WTC11 (cell line): ENCODE measurements around the gene DYNC1LI2. TPM values are rescaled to one million over a fixed set of nuclear protein-coding genes. Genes with fewer than 3 reads are reported as not detected.

Experiments
- ATAC-seq: fragments of 200-7000 bp; cut with Tn5 transposase; 2 replicates; pipeline ENCODE4 v1.10.0; 2021; ENCODE audit warnings: mild to moderate bottlenecking, moderate library complexity
- CTCF ChIA-PET: fragments of 300-600 bp; sonication (Branson Sonifier 250); formaldehyde crosslinking; loops from one replicate; lab custom pipeline; 2021; ENCODE audit warnings: antibody characterized with exemption; lab: Charles Lee
- POLR2A ChIA-PET: fragments of 350-600 bp; sonication (Branson Sonifier 250); formaldehyde crosslinking; loops from one replicate; lab custom pipeline; 2021; ENCODE audit warnings: antibody characterized with exemption; lab: Charles Lee
- DNase-seq: peaks from one replicate; pipeline ENCODE4 v3.0.0; 2021; ENCODE audit warnings: low spot score
- H3K27ac Mint-ChIP-seq: 2 replicates; pipeline ENCODE4 v1.8.0; 2021; ENCODE audit warnings: mixed read lengths
- H3K27me3 Mint-ChIP-seq: 2 replicates; pipeline ENCODE4 v1.8.0; 2021; ENCODE audit warnings: low read depth, mild to moderate bottlenecking, moderate library complexity, mixed read lengths
- H3K36me3 Mint-ChIP-seq: 2 replicates; pipeline ENCODE4 v1.8.0; 2021; ENCODE audit warnings: mixed read lengths
- H3K4me1 Mint-ChIP-seq: 2 replicates; pipeline ENCODE4 v1.8.0; 2022; ENCODE audit warnings: mixed read lengths
- H3K4me3 Mint-ChIP-seq: 2 replicates; pipeline ENCODE4 v1.8.0; 2021; ENCODE audit warnings: mild to moderate bottlenecking, moderate library complexity, mixed read lengths
- H3K9me3 Mint-ChIP-seq: 2 replicates; pipeline ENCODE4 v1.8.0; 2021; ENCODE audit warnings: mixed read lengths
- AFF4 ChIP-seq: sonication (generic); formaldehyde crosslinking; IDR thresholded peaks from 2 replicates; pipeline ENCODE4 v1.8.1; 2023; ENCODE audit warnings: mild to moderate bottlenecking, missing genetic modification reagents, borderline replicate concordance
- CTCF ChIP-seq: fragments of 200-600 bp; IDR thresholded peaks from 2 replicates; pipeline ENCODE4 v1.8.0; 2022; ENCODE audit warnings: antibody characterized with exemption
- EMX1 ChIP-seq: fragments of 250-450 bp; sonication (Bioruptor Pico); IDR thresholded peaks from 2 replicates; pipeline ENCODE4 v1.8.0; 2021; ENCODE audit warnings: mild to moderate bottlenecking
- ESRRA ChIP-seq: sonication (generic); formaldehyde crosslinking; IDR thresholded peaks from 2 replicates; pipeline ENCODE4 v1.8.1; 2022; ENCODE audit warnings: mild to moderate bottlenecking, missing genetic modification reagents, borderline replicate concordance
- HMGA2 ChIP-seq: fragments of 250-450 bp; sonication (Bioruptor Pico); IDR thresholded peaks from 2 replicates; pipeline ENCODE4 v1.4.0; 2021; ENCODE audit warnings: mild to moderate bottlenecking, moderate library complexity
- NFYB ChIP-seq: sonication (generic); formaldehyde crosslinking; conservative IDR thresholded peaks from 2 replicates; pipeline ENCODE4 v1.8.0; 2022; ENCODE audit warnings: low read depth, missing genetic modification reagents
- SOX15 ChIP-seq: fragments of 250-450 bp; sonication (Bioruptor Pico); IDR thresholded peaks from 2 replicates; pipeline ENCODE4 v1.9.0; 2021; ENCODE audit warnings: mild to moderate bottlenecking
- ZNF512 ChIP-seq: sonication (generic); formaldehyde crosslinking; IDR thresholded peaks from 2 replicates; pipeline ENCODE4 v1.8.1; 2022; ENCODE audit warnings: missing genetic modification reagents, borderline replicate concordance
- total RNA-seq: library from RNA; stranded (reverse); gene quantifications from 3 replicates; pipeline ENCODE4 v1.2.3, GENCODE V29; 2021

Gene DYNC1LI2
- total RNA-seq, 1 experiment from 2014 or later = 89.8 TPM

GRCh38 chr16:66728804-66729203 lies 22.6 kb downstream of the DYNC1LI2 start (continued):
- no peak for TF ChIP-seq AFF4

- CTCF ChIA-PET = interaction anchor here (0.6 to 3.5 kb wide), 9 partner anchors 9 to 321 kb away, joined by 3 to 30 read pairs (median 4); no protein-coding TSS in a partner anchor
- ATAC-seq (peak; percentile 58), DNase-seq (no peak)
- no peaks in the 10 kb centered on the region for H3K27me3 Mint-ChIP-seq
- H3K4me1 Mint-ChIP-seq = peaks cover 36% of the 10 kb centered on the region
- H3K4me3 Mint-ChIP-seq = no peak overlapping the region
- peak overlapping the region; percentile 97 for H3K27ac Mint-ChIP-seq
- H3K9me3 Mint-ChIP-seq = no peaks in the 10 kb centered on the region
- peaks cover 82% of the 10 kb centered on the region for H3K36me3 Mint-ChIP-seq
- TF ChIP-seq ESRRA (no peak), CTCF (peak; percentile 19; the same call in 1 of the 2 replicates), EMX1 (CRISPR knock-in tag) (no peak), NFYB (no peak), SOX15 (CRISPR knock-in tag) (no peak), HMGA2 (CRISPR knock-in tag) (no peak)
- TF ChIP-seq, all 79 proteins: peak for 1
- POLR2A ChIA-PET = no interaction called here
These were observed 23.2 kb downstream of the DYNC1LI2 start for GRCh38 chr16:66728117-66728787.

GRCh38 chr16:66720766-66721165 lies 30.6 kb downstream of the DYNC1LI2 start:
- Mint-ChIP-seq H3K4me1 (no peaks in the 10 kb centered on the region), H3K9me3 (no peaks in the 10 kb centered on the region), H3K4me3 (no peak overlapping the region), H3K27me3 (no peaks in the 10 kb centered on the region), H3K27ac (0 out of 2 replicates have a peak overlapping the region, but pooled peaks have one; percentile 60), H3K36me3 (peaks cover 48% of the 10 kb centered on the region)
- TF ChIP-seq AFF4 (no peak), ZNF512 (CRISPR knock-in tag) (no peak)
- DNase-seq = no peak
- ChIA-PET POLR2A (no interaction called here), CTCF (no interaction called here)
- ATAC-seq = no peak
